Tibial artery (tissue), 4 donors: ENCODE results near the gene NLGN3.

Source experiments
- DNase-seq, 2 donors: peaks; one replicate each; pipeline ENCODE4 v3.0.0-alpha.2; 2019
- H3K27ac ChIP-seq, 2 donors: fragments of 200-600 bp; sonication (generic) in 1 of 2; 1 replicate in 1 of 2; 2 replicates in 1 of 2; pipeline ENCODE4 v1.5.1; 2018 to 2019; ENCODE audit warnings: mild to moderate bottlenecking in 1 of 2
- H3K27me3 ChIP-seq, 2 donors: fragments of 200-600 bp; sonication (generic) in 1 of 2; one replicate each; pipeline versions ENCODE4 v1.5.1 to v1.6.0; 2016 to 2019
- H3K36me3 ChIP-seq, 3 donors: fragments of 200-600 bp; sonication (generic) in 2 of 3; one replicate each; pipeline ENCODE4 v1.5.1; 2016 to 2019; ENCODE audit warnings: mild to moderate bottlenecking in 2 of 3
- H3K4me1 ChIP-seq, 4 donors: fragments of 200-600 bp; sonication (generic) in 2 of 4; 1 replicate in 3 of 4; 2 replicates in 1 of 4; pipeline ENCODE4 v1.5.1; 2016 to 2019
- H3K4me3 ChIP-seq, 2 donors: fragments of 200-600 bp; sonication (generic) in 1 of 2; 1 replicate in 1 of 2; 2 replicates in 1 of 2; pipeline ENCODE4 v1.5.1; 2018 to 2019; ENCODE audit warnings: mild to moderate bottlenecking in 2 of 2
- H3K9me3 ChIP-seq, 3 donors: fragments of 200-600 bp; sonication (generic) in 1 of 3; one replicate each; pipeline ENCODE4 v1.5.1; 2016 to 2019
- intact Hi-C: fragments of 100-400 bp; cut with DNase I; formaldehyde crosslinking; loops from one replicate; pipeline ENCODE4 v1.15.0; 2023; ENCODE audit warnings: low total_unique reads
- TF ChIP-seq, protein P1 (sequence below), 2 experiments: fragments of 200-600 bp in 1 of 2; fragments of 450-650 bp in 1 of 2; IDR thresholded peaks; one replicate each; pipeline ENCODE4 v1.5.1; 2017 to 2019; ENCODE audit warnings: antibody characterized with exemption in 2 of 2, mild to moderate bottlenecking in 1 of 2, moderate library complexity in 1 of 2

NLGN3 gene

DNA sequence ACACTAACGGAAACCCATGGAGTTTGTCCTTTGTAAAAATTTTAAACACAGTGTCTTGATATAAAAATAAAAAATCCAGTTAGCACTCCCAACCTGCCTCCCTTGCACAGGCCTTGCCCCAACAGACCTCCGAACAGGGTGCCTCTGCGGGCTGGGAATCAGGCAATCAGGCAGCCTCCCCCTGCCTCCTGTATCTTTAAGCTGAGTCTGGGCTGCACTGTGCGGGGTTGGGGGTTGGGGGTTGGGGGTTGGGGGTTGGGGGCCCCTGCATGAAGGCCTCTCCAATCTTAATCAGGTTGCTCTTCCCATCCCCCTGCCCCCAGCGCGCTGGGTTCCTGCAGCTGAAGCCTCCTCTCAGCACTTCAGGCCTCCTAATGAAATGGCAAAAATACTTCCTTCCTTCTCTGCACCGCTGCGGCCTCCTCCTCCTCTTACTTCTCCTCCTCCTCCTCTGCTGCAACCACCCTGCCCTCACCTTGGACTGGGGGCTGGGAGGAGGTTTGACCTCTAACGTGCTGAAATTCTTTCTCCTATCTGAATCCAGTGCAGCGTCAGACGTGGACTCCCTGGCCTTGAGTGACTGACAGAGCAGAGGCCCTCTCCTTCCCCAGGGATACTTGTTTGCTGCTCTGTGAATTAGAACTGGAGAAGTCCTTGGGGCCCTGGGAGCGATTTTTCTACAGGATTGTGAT is 26.6 kb downstream of the NLGN3 start:
- no peak for DNase-seq

DNA sequence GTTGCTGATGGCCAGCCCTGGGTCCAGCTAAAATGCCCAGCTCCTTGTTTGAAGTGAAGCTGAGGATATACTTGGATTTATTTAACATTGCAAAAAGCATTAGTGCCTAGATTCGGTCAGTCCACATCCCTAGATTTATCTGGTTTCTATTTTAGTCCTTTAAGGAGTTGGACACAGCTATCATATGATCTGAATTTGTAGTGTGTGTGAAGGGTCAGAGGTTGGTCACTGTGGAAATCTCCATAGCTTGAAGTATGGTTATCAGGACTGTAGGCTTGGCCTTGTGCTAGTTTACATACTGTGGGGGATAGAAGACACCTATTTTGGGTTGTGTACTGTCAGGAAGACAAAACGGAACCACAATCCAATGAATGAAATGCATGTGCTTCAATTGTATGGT is 28.8 kb downstream of the NLGN3 start:
- Histone ChIP-seq H3K9me3 (no peaks in the 10 kb centered on the region), H3K4me1 (no peaks in the 10 kb centered on the region), H3K27me3 (no peaks in the 10 kb centered on the region), H3K4me3 (no peak overlapping the region), H3K36me3 (no peaks in the 10 kb centered on the region), H3K27ac (no peak overlapping the region)
- TF ChIP-seq, protein P1, sequence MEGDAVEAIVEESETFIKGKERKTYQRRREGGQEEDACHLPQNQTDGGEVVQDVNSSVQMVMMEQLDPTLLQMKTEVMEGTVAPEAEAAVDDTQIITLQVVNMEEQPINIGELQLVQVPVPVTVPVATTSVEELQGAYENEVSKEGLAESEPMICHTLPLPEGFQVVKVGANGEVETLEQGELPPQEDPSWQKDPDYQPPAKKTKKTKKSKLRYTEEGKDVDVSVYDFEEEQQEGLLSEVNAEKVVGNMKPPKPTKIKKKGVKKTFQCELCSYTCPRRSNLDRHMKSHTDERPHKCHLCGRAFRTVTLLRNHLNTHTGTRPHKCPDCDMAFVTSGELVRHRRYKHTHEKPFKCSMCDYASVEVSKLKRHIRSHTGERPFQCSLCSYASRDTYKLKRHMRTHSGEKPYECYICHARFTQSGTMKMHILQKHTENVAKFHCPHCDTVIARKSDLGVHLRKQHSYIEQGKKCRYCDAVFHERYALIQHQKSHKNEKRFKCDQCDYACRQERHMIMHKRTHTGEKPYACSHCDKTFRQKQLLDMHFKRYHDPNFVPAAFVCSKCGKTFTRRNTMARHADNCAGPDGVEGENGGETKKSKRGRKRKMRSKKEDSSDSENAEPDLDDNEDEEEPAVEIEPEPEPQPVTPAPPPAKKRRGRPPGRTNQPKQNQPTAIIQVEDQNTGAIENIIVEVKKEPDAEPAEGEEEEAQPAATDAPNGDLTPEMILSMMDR (IDR thresholded peaks at IDR 0.05): no peak
- intact Hi-C loops: loop anchor here (10.0 kb wide), 2 partner anchors 79 to 199 kb away; partner anchors contain the start of gene FOXO4
- DNase-seq: no peak

More for the DNA sequence above, 26.6 kb downstream of the NLGN3 start:
- H3K4me1 ChIP-seq: no peaks in the 10 kb centered on the region
- no peaks in the 10 kb centered on the region for H3K36me3 ChIP-seq
- H3K27ac ChIP-seq: no peak overlapping the region
- no peak overlapping the region for H3K4me3 ChIP-seq
- H3K9me3 ChIP-seq: no peaks in the 10 kb centered on the region
- TF ChIP-seq, protein P1 (IDR thresholded peaks at IDR 0.05): no peak
- no peaks in the 10 kb centered on the region for H3K27me3 ChIP-seq
- intact Hi-C loops: loop anchor here (10.0 kb wide), 2 partner anchors 76 to 196 kb away; partner anchors contain the start of gene FOXO4

DNA sequence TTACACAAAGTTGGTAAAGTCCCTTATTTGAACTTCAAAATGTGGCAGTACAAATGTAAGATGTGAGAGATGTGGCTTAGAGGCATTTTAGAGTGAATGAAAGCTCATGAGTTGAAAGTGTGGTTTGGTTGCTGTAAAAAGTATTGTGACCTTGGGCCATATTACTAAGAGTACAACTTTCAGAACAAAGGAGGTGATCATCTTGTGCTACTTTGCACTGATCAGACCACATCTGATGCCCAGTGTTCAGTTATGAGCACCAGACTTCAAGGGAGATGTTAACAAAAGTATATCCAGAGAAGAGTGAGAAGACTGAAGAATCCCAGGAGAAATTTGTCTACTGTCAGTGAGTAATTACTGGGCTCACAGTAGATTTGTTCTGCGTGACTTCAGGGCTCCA is 30.2 kb downstream of the NLGN3 start:
- DNase-seq: no peak
- Histone ChIP-seq H3K4me1 (no peaks in the 10 kb centered on the region), H3K36me3 (no peaks in the 10 kb centered on the region), H3K27me3 (no peaks in the 10 kb centered on the region), H3K4me3 (no peak overlapping the region), H3K27ac (no peak overlapping the region), H3K9me3 (no peaks in the 10 kb centered on the region)
- intact Hi-C loops: loop anchor here (5.0 to 10.0 kb wide), 3 partner anchors 80 to 402 kb away; partner anchors contain the start of gene FOXO4
- TF ChIP-seq, protein P1 (IDR thresholded peaks at IDR 0.05): no peak

DNA sequence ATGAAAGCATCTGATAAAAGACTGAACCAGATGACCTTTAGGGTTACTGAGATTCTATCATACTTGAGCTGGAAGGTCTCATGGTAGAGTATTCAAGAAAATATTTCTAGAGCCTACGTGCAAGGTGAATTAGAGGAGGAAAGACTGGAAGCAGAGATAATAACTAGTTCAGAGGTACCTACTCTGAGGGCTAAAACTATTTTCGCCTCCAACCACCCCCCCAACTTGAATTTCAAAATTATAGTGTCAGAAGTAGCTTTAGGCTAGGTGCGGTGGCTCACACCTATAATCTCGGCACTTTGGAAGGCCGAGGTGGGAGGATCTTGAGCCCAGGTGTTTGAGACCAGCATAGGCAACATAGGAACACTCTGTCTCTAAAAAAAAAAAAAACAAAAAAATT is 30.9 kb downstream of the NLGN3 start:
- TF ChIP-seq, protein P1 (IDR thresholded peaks at IDR 0.05): no peak
- no peaks in the 10 kb centered on the region for H3K36me3 ChIP-seq
- H3K27me3 ChIP-seq: no peaks in the 10 kb centered on the region
- no peaks in the 10 kb centered on the region for H3K4me1 ChIP-seq
- no peaks in the 10 kb centered on the region for H3K9me3 ChIP-seq
- intact Hi-C loops: loop anchor here (5.0 to 10.0 kb wide), 3 partner anchors 81 to 403 kb away; partner anchors contain the start of gene FOXO4
- H3K4me3 ChIP-seq: no peak overlapping the region
- no peak for DNase-seq
- no peak overlapping the region for H3K27ac ChIP-seq

DNA sequence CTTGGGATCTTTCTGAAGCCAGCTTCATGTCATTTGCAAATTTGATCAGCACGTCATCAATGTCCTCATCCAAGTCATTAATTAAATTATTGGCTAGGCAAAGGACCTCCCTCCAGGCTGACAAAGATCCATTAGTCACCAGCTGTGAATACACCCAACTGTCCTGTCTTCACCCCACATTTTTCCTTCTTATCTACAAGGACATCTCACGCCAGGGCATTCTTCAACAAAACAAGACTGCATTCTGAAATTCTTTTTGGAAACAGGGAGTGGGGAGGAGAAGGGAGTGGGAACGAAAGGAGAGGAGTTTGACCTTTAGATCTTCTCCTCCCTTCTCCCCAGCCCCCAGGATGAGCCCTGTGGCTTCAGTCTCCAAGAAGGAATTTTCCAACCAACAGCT is 32.7 kb downstream of the NLGN3 start:
- Histone ChIP-seq H3K9me3 (no peaks in the 10 kb centered on the region), H3K27ac (no peak overlapping the region), H3K4me3 (no peak overlapping the region), H3K27me3 (no peaks in the 10 kb centered on the region), H3K36me3 (no peaks in the 10 kb centered on the region), H3K4me1 (peaks cover 0 to 6% (median 0%) of the 10 kb centered on the region in 4 donors)
- TF ChIP-seq, protein P1 (IDR thresholded peaks at IDR 0.05): no peak
- intact Hi-C loops: loop anchor here (5.0 to 10.0 kb wide), 3 partner anchors 83 to 405 kb away; partner anchors contain the start of gene FOXO4
- no peak for DNase-seq
